ENCODE measurements around the gene HSD17B11.

- TF ChIP-seq, protein P1, sequence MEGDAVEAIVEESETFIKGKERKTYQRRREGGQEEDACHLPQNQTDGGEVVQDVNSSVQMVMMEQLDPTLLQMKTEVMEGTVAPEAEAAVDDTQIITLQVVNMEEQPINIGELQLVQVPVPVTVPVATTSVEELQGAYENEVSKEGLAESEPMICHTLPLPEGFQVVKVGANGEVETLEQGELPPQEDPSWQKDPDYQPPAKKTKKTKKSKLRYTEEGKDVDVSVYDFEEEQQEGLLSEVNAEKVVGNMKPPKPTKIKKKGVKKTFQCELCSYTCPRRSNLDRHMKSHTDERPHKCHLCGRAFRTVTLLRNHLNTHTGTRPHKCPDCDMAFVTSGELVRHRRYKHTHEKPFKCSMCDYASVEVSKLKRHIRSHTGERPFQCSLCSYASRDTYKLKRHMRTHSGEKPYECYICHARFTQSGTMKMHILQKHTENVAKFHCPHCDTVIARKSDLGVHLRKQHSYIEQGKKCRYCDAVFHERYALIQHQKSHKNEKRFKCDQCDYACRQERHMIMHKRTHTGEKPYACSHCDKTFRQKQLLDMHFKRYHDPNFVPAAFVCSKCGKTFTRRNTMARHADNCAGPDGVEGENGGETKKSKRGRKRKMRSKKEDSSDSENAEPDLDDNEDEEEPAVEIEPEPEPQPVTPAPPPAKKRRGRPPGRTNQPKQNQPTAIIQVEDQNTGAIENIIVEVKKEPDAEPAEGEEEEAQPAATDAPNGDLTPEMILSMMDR (IDR thresholded peaks at IDR 0.05 in 2 of 3, conservative IDR thresholded peaks at IDR 0.05 in 1 of 3; ENCODE audit: borderline replicate concordance in 1 of 3, insufficient read depth in 1 of 3, low read depth in 2 of 3, low read length in 2 of 3) = no peak
- TF ChIP-seq EZH2 (IDR thresholded peaks at IDR 0.05) (no peak), POLR2A (IDR thresholded peaks at IDR 0.05; ENCODE audit: borderline replicate concordance, extremely low read depth, insufficient read depth, insufficient read length) (no peak)
Observed at GRCh38 chr4:87399954-87400353, 9.0 kb upstream of the HSD17B11 start.
